Effector memory CD4-positive, alpha-beta T cell (primary cell): ENCODE results near the gene NPNT.

Experiments used
- DNase-seq, 3 donors: peaks; one replicate each; pipeline ENCODE4 v3.0.0-alpha.2; 2020
- H3K27ac ChIP-seq: 2 replicates; pipeline ENCODE4 v1.7.0; 2013; ENCODE audit warnings: mild to moderate bottlenecking, low read length, moderate library complexity; ENCODE audit not compliant: insufficient read depth, poor library complexity, severe bottlenecking
- H3K27me3 ChIP-seq: replicated peaks from 2 replicates; pipeline ENCODE4 v1.7.0; 2013; ENCODE audit warnings: mild to moderate bottlenecking, low read length; ENCODE audit not compliant: insufficient read depth, control insufficient read depth, poor library complexity, severe bottlenecking
- H3K36me3 ChIP-seq: 2 replicates; pipeline ENCODE4 v1.7.0; 2013; ENCODE audit warnings: mild to moderate bottlenecking, low read length, moderate library complexity; ENCODE audit not compliant: control insufficient read depth, insufficient read depth
- H3K4me1 ChIP-seq: 2 replicates; pipeline ENCODE4 v1.7.0; 2013; ENCODE audit warnings: low read length, mild to moderate bottlenecking; ENCODE audit not compliant: control insufficient read depth, insufficient read depth, poor library complexity, severe bottlenecking
- H3K4me3 ChIP-seq: 2 replicates; pipeline ENCODE4 v1.7.0; 2013; ENCODE audit warnings: low read length, low read depth, mild to moderate bottlenecking; ENCODE audit not compliant: insufficient read depth, poor library complexity, severe bottlenecking
- H3K9me3 ChIP-seq: 2 replicates; pipeline ENCODE4 v1.7.0; 2013; ENCODE audit warnings: mild to moderate bottlenecking, low read length, moderate library complexity; ENCODE audit not compliant: control insufficient read depth

NPNT gene

GRCh38 chr4:105989485-105990242 lies 94.4 kb downstream of the NPNT start:
- no peak overlapping the region for H3K4me3 ChIP-seq
- H3K27me3 ChIP-seq: no peaks in the 10 kb centered on the region
- no peak for DNase-seq
- no peaks in the 10 kb centered on the region for H3K9me3 ChIP-seq
- no peaks in the 10 kb centered on the region for H3K4me1 ChIP-seq
- H3K36me3 ChIP-seq: no peaks in the 10 kb centered on the region
- no peak overlapping the region for H3K27ac ChIP-seq

- Histone ChIP-seq H3K27ac (no peak overlapping the region), H3K27me3 (no peaks in the 10 kb centered on the region), H3K4me3 (no peak overlapping the region), H3K4me1 (no peaks in the 10 kb centered on the region), H3K36me3 (no peaks in the 10 kb centered on the region), H3K9me3 (no peaks in the 10 kb centered on the region)
- no peak for DNase-seq
Observed at GRCh38 chr4:105990933-105991332, 95.7 kb downstream of the NPNT start.

DNA sequence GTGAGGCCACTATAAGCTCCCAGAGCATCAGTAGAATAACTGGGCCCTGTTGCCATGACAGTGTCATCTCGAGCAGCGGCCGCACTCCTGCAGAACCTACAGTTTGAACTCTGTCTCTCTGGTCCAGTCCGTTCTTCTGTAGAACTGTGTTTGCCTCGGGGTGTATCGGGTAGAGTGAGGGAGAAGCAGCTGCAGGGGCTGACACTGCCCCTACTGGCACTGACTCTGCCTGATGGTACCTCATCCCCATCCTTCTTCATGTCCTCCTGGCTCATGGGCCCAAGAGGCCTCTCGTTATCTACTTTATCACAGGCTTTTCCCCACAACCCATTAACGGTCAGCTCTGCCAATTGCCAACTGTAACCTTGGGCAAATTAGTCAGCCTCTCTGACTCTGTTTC lies 96.5 kb downstream of the NPNT start:
- Histone ChIP-seq H3K36me3 (no peaks in the 10 kb centered on the region), H3K4me1 (no peaks in the 10 kb centered on the region), H3K27ac (no peak overlapping the region), H3K9me3 (no peaks in the 10 kb centered on the region), H3K27me3 (no peaks in the 10 kb centered on the region), H3K4me3 (no peak overlapping the region)
- no peak for DNase-seq

DNA sequence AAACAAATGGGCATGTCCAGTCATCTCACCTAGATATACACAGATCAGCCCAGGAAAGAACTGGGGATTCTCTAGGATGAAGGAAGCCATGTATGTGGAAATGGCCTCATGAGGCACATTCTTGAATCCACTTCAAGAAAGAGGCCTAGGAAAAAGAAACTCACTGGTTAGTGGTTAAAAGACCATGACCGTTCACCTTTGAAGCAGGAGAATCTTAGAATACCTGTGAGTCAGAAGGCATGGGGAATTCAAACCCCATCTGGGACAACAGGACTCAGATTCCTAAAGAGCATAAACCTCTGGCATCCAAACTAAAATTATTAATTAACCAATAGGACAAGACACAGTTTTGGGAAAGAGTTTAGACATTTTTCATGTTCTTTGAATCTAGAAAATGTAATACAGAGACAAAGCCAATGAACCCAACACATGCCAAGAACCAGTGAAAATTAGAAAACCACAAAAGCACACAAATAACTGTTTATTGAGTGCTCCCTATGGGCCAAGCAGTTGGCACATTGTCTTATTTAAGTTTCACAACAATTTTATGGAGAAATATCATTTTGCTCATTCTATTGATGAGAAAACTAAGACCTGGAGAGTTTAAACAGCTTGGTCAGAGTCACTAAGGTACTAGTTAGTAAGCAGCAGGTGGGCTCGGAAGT lies 97.5 kb downstream of the NPNT start:
- Histone ChIP-seq H3K4me1 (no peaks in the 10 kb centered on the region), H3K4me3 (no peak overlapping the region), H3K27me3 (no peaks in the 10 kb centered on the region), H3K27ac (no peak overlapping the region), H3K9me3 (no peaks in the 10 kb centered on the region), H3K36me3 (no peaks in the 10 kb centered on the region)
- no peak for DNase-seq

DNA sequence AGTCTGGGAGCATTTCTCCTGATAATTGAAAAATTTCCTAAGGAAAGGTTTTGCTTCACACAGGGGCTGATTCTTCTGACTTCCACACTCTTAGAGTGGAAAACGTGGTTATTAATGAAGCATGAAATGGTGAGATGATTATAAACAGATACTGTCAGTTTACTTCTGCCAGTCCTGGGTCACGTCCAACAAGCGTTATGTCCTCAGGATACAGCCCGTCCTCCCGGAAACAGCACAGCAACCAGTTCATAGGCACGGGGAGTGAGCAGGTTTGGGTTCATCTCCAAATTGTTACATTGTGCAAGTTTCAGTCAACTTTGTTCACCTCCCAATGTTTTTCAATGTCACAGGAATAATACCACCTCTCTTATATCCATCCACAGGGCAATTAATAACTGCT lies 98.8 kb downstream of the NPNT start:
- Histone ChIP-seq H3K27me3 (no peaks in the 10 kb centered on the region), H3K4me3 (no peak overlapping the region), H3K4me1 (no peaks in the 10 kb centered on the region), H3K27ac (no peak overlapping the region), H3K36me3 (no peaks in the 10 kb centered on the region), H3K9me3 (no peaks in the 10 kb centered on the region)
- DNase-seq: no peak

GRCh38 chr4:105994841-105995501 lies 99.7 kb downstream of the NPNT start:
- H3K27ac ChIP-seq: no peak overlapping the region
- no peaks in the 10 kb centered on the region for H3K9me3 ChIP-seq
- H3K27me3 ChIP-seq: no peaks in the 10 kb centered on the region

DNA sequence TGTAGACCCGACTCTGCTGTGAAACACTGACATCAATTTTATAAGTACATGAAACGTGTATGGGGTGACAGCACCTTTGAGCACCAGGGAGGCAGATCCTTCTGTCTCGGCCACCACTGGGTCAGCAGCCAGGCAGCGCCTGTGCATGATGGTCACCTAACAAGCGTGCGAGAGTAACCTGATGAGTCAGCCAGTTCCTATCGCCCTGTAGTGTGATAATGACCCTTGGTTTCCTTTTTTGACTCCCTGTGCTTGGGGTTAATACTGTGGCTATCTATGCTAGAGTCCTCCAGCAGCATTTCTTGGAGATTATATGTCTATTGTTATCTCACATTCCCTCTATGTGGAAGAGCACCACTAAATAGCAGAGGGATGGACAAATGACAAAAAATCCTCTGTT lies 101.6 kb downstream of the NPNT start:
- Histone ChIP-seq H3K4me1 (no peaks in the 10 kb centered on the region), H3K27me3 (no peaks in the 10 kb centered on the region), H3K9me3 (no peaks in the 10 kb centered on the region), H3K27ac (no peak overlapping the region), H3K4me3 (no peak overlapping the region), H3K36me3 (no peaks in the 10 kb centered on the region)
- no peak for DNase-seq

More at GRCh38 chr4:105994841-105995501, 99.7 kb downstream of the NPNT start:
- no peak for DNase-seq
- H3K36me3 ChIP-seq: no peaks in the 10 kb centered on the region
- H3K4me1 ChIP-seq: no peaks in the 10 kb centered on the region
- H3K4me3 ChIP-seq: no peak overlapping the region

DNA sequence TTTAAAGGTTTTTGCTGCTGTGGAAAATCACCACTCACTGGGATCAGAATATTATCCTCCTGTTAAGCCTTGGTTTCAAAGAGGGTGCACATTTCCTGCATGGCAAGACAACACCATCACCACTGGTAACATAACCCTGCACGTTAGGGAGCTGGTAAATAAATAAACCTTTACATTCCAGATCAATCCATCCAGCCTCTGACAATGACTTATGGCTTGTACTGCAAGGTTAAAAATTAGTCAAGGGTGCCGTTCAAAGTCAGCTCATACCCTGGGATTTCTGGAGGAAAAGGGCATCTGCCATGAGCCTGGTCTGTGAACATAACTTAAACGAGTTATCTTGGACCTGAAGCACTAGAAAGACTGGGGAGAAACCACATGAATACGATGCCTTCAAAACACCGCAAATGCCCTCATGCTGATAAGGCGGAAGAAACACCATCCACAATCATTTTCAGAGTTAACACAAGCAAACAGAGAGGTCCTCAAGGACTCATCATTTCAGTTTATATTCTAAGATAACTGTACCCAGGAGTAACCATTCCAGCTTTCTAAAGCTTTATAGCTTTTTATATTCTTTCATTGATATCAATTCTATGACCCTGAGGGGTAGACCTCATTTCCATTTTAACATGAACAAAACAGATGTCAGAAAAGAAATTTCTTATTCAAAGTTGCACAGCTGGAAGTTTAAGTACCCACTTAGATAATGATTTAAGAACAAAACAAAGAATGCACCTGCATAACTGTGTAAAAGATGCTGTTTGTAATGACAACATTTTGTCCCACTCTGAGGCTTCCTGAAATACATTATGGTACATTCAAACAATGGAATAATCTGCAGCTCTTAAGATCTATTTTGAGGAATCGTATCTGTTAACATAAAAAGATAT lies 103.1 kb downstream of the NPNT start:
- DNase-seq: no peak
- no peak overlapping the region for H3K27ac ChIP-seq
- no peaks in the 10 kb centered on the region for H3K36me3 ChIP-seq
- H3K4me1 ChIP-seq: no peaks in the 10 kb centered on the region
- H3K27me3 ChIP-seq: no peaks in the 10 kb centered on the region
- no peaks in the 10 kb centered on the region for H3K9me3 ChIP-seq
- no peak overlapping the region for H3K4me3 ChIP-seq

DNA sequence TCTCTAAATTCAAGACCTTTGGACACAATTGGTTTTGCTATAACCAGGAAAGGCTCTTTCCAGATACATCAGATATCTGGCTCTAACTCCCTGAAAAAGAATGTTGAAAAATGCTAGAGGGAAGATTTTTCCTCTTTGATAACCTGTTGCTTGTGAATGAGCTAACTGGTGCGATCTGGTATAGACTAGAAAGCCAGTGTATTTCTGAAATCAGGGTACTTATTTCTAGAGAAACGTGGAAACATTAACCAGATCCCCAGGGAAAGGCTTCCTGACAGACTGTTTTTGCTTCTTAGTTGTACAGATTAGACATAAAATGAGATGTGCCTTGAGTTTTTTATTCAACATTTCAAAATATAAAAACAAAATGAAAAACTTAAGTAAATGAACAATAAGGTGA lies 107.7 kb downstream of the NPNT start:
- no peak overlapping the region for H3K27ac ChIP-seq
- no peak for DNase-seq
- no peaks in the 10 kb centered on the region for H3K36me3 ChIP-seq
- no peaks in the 10 kb centered on the region for H3K27me3 ChIP-seq
- no peaks in the 10 kb centered on the region for H3K9me3 ChIP-seq
- H3K4me1 ChIP-seq: no peaks in the 10 kb centered on the region
- no peak overlapping the region for H3K4me3 ChIP-seq
